PC-3 (cell line): ENCODE results near the gene SUN1. TPM values are rescaled to one million over a fixed set of nuclear protein-coding genes. Genes with fewer than 3 reads are reported as not detected.

Experiments used
- total RNA-seq: library from RNA; depleted of rRNA; stranded (reverse); fragments of >200 nt; gene quantifications from 2 replicates; pipeline ENCODE4 v1.2.3, GENCODE V29; 2014; rRNA removed

The SUN1 gene
- total RNA-seq, 1 experiment from 2014 or later: 92.5 TPM

Other genes starting within 250 kb of the SUN1 start
- 66.3 and 73.7 TPM in 2 replicates for gene DNAAF5, start 105.8 kb upstream of the SUN1 start, total RNA-seq
- 15.6 and 19.1 TPM in 2 replicates for gene PRKAR1B, start 105.2 kb upstream of the SUN1 start, total RNA-seq
- gene GET4, start 44.1 kb downstream of the SUN1 start, total RNA-seq: 96.7 and 115 TPM in 2 replicates
- 31.2 and 36.4 TPM in 2 replicates for gene ADAP1, start 122.2 kb downstream of the SUN1 start, total RNA-seq
- gene COX19, start 143.1 kb downstream of the SUN1 start, total RNA-seq: 11.6 and 12.4 TPM in 2 replicates
- gene CYP2W1, start 150.7 kb downstream of the SUN1 start, total RNA-seq: not detected in 2 replicates
- gene GPR146, start 212.1 kb downstream of the SUN1 start, total RNA-seq: 2.0 and 2.7 TPM in 2 replicates